ENCODE measurements around the gene FOLR2. TPM values are rescaled to one million over a fixed set of nuclear protein-coding genes. Genes with fewer than 3 reads are reported as not detected.

Gene FOLR2
- total and polyA plus RNA-seq, 2 of the 8 experiments (the other 6 are each of a cell fraction or from before 2014, with no cell fraction given), result not detected

- no peak overlapping the region for H3K27ac ChIP-seq (ENCODE audit: low read depth, low read length)
- H3K14ac ChIP-seq (ENCODE audit: insufficient read length), result no peak overlapping the region
- H3K9me3 ChIP-seq (ENCODE audit: insufficient read depth in 2 of 2, low read depth in 1 of 2, low read length in 1 of 2), result no peaks in the 10 kb centered on the region; a peak in 1 of 4 replicates
- no peak overlapping the region for H2BK12ac ChIP-seq (ENCODE audit: low read depth, low read length)
- peaks cover 48 to 65% (median 61%) of the 10 kb centered on the region in 4 experiments for H3K27me3 ChIP-seq (replicated peaks in 1 of 4; ENCODE audit: control insufficient read depth in 3 of 4, extremely low read depth in 1 of 4, insufficient read depth in 3 of 4, low read length in 3 of 4)
- H4K91ac ChIP-seq (replicated peaks; ENCODE audit: insufficient read length, low read length), result no peak overlapping the region
- H2AFZ ChIP-seq (ENCODE audit: low read length), result no peak overlapping the region
- ChIA-PET CTCF (ENCODE audit: partially characterized antibody) (interaction anchor here (0.9 to 10.0 kb wide), 6 partner anchors 12 to 191 kb away, joined by 4 to 101 read pairs (median 10); partner anchors contain the start of gene CLPB), POLR2A (ENCODE audit: partially characterized antibody) (interaction anchor here (0.6 to 7.7 kb wide), 6 partner anchors 14 to 232 kb away, joined by 3 to 160 read pairs (median 4); partner anchors contain the start of genes ANAPC15 and INPPL1)
- no peak overlapping the region for H3K23ac ChIP-seq (ENCODE audit: insufficient read length)
- no peak overlapping the region for H2BK5ac ChIP-seq (ENCODE audit: low read depth, low read length)
- peaks cover 8 to 11% of the 10 kb centered on the region in 2 experiments for H4K20me1 ChIP-seq (replicated peaks in 1 of 2; ENCODE audit: control insufficient read depth in 1 of 2, insufficient read depth in 2 of 2, low read length in 2 of 2)
- H3K79me1 ChIP-seq (ENCODE audit: low read depth, low read length), result no peaks in the 10 kb centered on the region
- FAIRE-seq (no peak), DNase-seq (ENCODE audit: low read depth in 1 of 2, low spot score in 2 of 2) (peak in 1 of 2 experiments; percentile 73)
- no peak overlapping the region for H2AK5ac ChIP-seq (ENCODE audit: low read depth, low read length)
- H3K36me3 ChIP-seq (ENCODE audit: control insufficient read depth in 2 of 4, insufficient read depth in 4 of 4, low read length in 3 of 4), result peaks cover 4 to 21% (median 13%) of the 10 kb centered on the region in 4 experiments; a peak in 6 of 8 replicates
- peaks cover 5 to 33% (median 23%) of the 10 kb centered on the region in 4 experiments for H3K4me1 ChIP-seq (replicated peaks in 1 of 4; ENCODE audit: control insufficient read depth in 3 of 4, insufficient read depth in 4 of 4, low read length in 3 of 4)
- no peaks in the 10 kb centered on the region for H3K79me2 ChIP-seq (ENCODE audit: control insufficient read depth in 1 of 2, insufficient read depth in 2 of 2, low read length in 2 of 2)
- peak overlapping the region; percentile 19; the same call in 1 of the 2 replicates for H3K18ac ChIP-seq (ENCODE audit: extremely low read depth, low read length)
- H2BK120ac ChIP-seq (replicated peaks; ENCODE audit: low read depth, low read length), result no peak overlapping the region
- 3% methylated on average over 39 of the region's 69 CpGs; no CpG with 5 or more reads in 1 of the 2 experiments for WGBS, 2 experiments (ENCODE audit: extremely low coverage in 1 of 2, insufficient coverage in 1 of 2, insufficient read length in 1 of 2, insufficient replicate concordance in 2 of 2, low coverage in 1 of 2, low lambda C conversion rate in 2 of 2, missing lambda C conversion rate in 1 of 2)
- H3K23me2 ChIP-seq (ENCODE audit: low read depth, low read length), result peaks cover 18% of the 10 kb centered on the region; the same call in 1 of the 2 replicates
- H4K8ac ChIP-seq (ENCODE audit: extremely low read depth, insufficient read depth, low read length), result peak overlapping the region; percentile 54
- H2BK20ac ChIP-seq (ENCODE audit: low read length), result no peak overlapping the region
- H3K4me3 ChIP-seq (ENCODE audit: extremely low read depth in 1 of 4, insufficient read depth in 2 of 4, low read depth in 3 of 4, low read length in 4 of 4), result peak overlapping the region; percentile 27 to 60 (median 42); a peak in 7 of 8 replicates
- no peak overlapping the region for H3K4ac ChIP-seq (replicated peaks; ENCODE audit: insufficient read length, low read depth, low read length)
- H4K5ac ChIP-seq (ENCODE audit: insufficient read length, low read depth, low read length), result no peak overlapping the region
- no peak overlapping the region; the same call in 1 of the 2 replicates for H2BK15ac ChIP-seq (ENCODE audit: low read length)
- H3K56ac ChIP-seq (replicated peaks; ENCODE audit: insufficient read length, low read depth, low read length), result no peak overlapping the region
- peak overlapping the region; percentile 87 to 90 for H3K4me2 ChIP-seq (ENCODE audit: insufficient read depth in 1 of 2, low read depth in 2 of 2, low read length in 2 of 2)
- peak overlapping the region in 2 of 4 experiments; percentile 18 to 43; a peak in 2 of 7 replicates for H3K9ac ChIP-seq (replicated peaks in 1 of 4; ENCODE audit: extremely low read depth in 1 of 4, low read depth in 3 of 4, low read length in 3 of 4)
- peak; percentile 92 for TF ChIP-seq MAX (IDR thresholded peaks at IDR 0.05)
- TF ChIP-seq NRF1 (IDR thresholded peaks at IDR 0.05; ENCODE audit: low read depth, low read length), result no peak
- TF ChIP-seq BRCA1 (IDR thresholded peaks at IDR 0.05; ENCODE audit: low read depth, low read length), result no peak
- TF ChIP-seq POLR2A (IDR thresholded peaks at IDR 0.05; ENCODE audit: control extremely low read depth in 1 of 2, low read depth in 2 of 2, low read length in 2 of 2), result peak in 1 of 2 experiments; percentile 56; a peak in 1 of 3 replicates
- TF ChIP-seq SUZ12 (IDR thresholded peaks at IDR 0.05; ENCODE audit: low read length), result peak; percentile 92; the same call in 1 of the 2 replicates
- TF ChIP-seq CBX5 (IDR thresholded peaks at IDR 0.05; ENCODE audit: low read depth, low read length), result no peak
- peak; percentile 89 for TF ChIP-seq E2F6 (IDR thresholded peaks at IDR 0.05)
- peak; percentile 42 for TF ChIP-seq KDM4A (IDR thresholded peaks at IDR 0.05; ENCODE audit: low read depth, low read length, severe bottlenecking)
- TF ChIP-seq TEAD4 (IDR thresholded peaks at IDR 0.05; ENCODE audit: low read depth, low read length), result no peak
- TF ChIP-seq RNF2 (IDR thresholded peaks at IDR 0.05; ENCODE audit: borderline replicate concordance, low read depth, low read length, missing control alignments, poor library complexity, severe bottlenecking), result peak; percentile 7
- TF ChIP-seq KDM1A (IDR thresholded peaks at IDR 0.05; ENCODE audit: borderline replicate concordance, low read length), result no peak
Measured at GRCh38 chr11:72239849-72240460, 23.4 kb downstream of the FOLR2 start.

Data from H1 (cell line).